NCI-H2196 treated with DMSO at 0.1 percent for 48 hours (cell line): ENCODE data around the gene ZCCHC14.
"Not testable (repeated sequence)": the region's sequence is repeated elsewhere in the genome, so short reads cannot be mapped to it uniquely, and the experiment has no call there.

ENCODE experiments used
- DNase-seq: peaks from one replicate; lab custom pipeline; 2025; ENCODE audit not compliant: unreplicated experiment; lab: John Stamatoyannopoulos, UW

The ZCCHC14 gene

GRCh38 chr16:87388818-87389134, 104.0 kb downstream of the ZCCHC14 start:
- DNase-seq, result no peak

- peak; percentile 85 for DNase-seq
Measured at GRCh38 chr16:87387942-87388817, 104.6 kb downstream of the ZCCHC14 start.

- DNase-seq, result not testable (repeated sequence)
Measured at GRCh38 chr16:87384875-87385167, 108.0 kb downstream of the ZCCHC14 start.

- no peak for DNase-seq
Measured at GRCh38 chr16:87384162-87384874, 108.5 kb downstream of the ZCCHC14 start.

GRCh38 chr16:87383505-87384161, 109.2 kb downstream of the ZCCHC14 start, which contains the start of gene FBXO31:
TSS of gene FBXO31 (minus strand) at chr16:87383776. CDS start at chr16:87383744, 32 bp downstream.
- peak; percentile 50 for DNase-seq

- no peak for DNase-seq
Measured at GRCh38 chr16:87382023-87382785, 110.6 kb downstream of the ZCCHC14 start.

GRCh38 chr16:87380881-87381280, 111.9 kb downstream of the ZCCHC14 start:
- DNase-seq, result no peak

- no peak for DNase-seq
Measured at GRCh38 chr16:87380403-87380802, 112.4 kb downstream of the ZCCHC14 start.

- not testable (repeated sequence) for DNase-seq
Measured at GRCh38 chr16:87379312-87379752, 113.5 kb downstream of the ZCCHC14 start.

- no peak for DNase-seq
Measured at GRCh38 chr16:87376660-87377059, 116.2 kb downstream of the ZCCHC14 start.

- DNase-seq, result no peak
Measured at GRCh38 chr16:87375426-87376135, 117.2 kb downstream of the ZCCHC14 start.

- DNase-seq, result no peak
Measured at GRCh38 chr16:87374313-87374712, 118.5 kb downstream of the ZCCHC14 start.

- DNase-seq, result no peak
Measured at GRCh38 chr16:87372305-87372704, 120.5 kb downstream of the ZCCHC14 start.

GRCh38 chr16:87371261-87371866, 121.5 kb downstream of the ZCCHC14 start:
- DNase-seq, result no peak

GRCh38 chr16:87369796-87370719, 122.8 kb downstream of the ZCCHC14 start:
- no peak for DNase-seq

GRCh38 chr16:87369117-87369765, 123.6 kb downstream of the ZCCHC14 start:
- DNase-seq, result no peak

GRCh38 chr16:87368029-87368770, 124.6 kb downstream of the ZCCHC14 start:
- DNase-seq, result no peak

GRCh38 chr16:87367529-87367928, 125.3 kb downstream of the ZCCHC14 start:
- DNase-seq, result no peak
